ENCODE data around the gene TUB.

DNA sequence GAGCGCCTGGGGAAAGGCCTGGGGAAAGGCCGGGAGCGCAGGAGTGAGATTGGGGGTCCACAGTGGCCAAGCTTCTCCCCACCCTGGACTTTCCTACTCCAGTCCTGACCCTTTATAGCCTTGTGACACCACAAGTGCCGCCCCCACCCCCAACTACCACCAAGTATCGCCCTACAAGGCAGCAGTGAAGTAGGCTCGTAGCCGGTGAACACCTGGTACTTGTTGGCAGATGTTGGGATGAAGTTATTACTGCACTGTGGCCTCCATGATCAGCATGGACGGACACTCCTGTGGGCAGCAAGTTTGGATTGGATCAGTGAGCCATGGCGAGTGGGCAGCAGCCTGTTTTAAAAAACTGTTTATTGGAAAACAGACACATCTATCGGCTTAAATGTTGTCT is 48.9 kb upstream of the TUB start:
- TF ChIP-seq, protein P1, sequence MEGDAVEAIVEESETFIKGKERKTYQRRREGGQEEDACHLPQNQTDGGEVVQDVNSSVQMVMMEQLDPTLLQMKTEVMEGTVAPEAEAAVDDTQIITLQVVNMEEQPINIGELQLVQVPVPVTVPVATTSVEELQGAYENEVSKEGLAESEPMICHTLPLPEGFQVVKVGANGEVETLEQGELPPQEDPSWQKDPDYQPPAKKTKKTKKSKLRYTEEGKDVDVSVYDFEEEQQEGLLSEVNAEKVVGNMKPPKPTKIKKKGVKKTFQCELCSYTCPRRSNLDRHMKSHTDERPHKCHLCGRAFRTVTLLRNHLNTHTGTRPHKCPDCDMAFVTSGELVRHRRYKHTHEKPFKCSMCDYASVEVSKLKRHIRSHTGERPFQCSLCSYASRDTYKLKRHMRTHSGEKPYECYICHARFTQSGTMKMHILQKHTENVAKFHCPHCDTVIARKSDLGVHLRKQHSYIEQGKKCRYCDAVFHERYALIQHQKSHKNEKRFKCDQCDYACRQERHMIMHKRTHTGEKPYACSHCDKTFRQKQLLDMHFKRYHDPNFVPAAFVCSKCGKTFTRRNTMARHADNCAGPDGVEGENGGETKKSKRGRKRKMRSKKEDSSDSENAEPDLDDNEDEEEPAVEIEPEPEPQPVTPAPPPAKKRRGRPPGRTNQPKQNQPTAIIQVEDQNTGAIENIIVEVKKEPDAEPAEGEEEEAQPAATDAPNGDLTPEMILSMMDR (conservative IDR thresholded peaks at IDR 0.05) = no peak
- no peak for TF ChIP-seq EZH2 (IDR thresholded peaks at IDR 0.05; ENCODE audit: low read depth)
